Upper lobe of left lung (tissue), 6 donors: ENCODE data around the gene TCERG1L. TPM values are rescaled to one million over a fixed set of nuclear protein-coding genes. Genes with fewer than 3 reads are reported as not detected.

Experiments used
- ATAC-seq, 2 donors: fragments of 200-7000 bp; cut with Tn5 transposase; one replicate each; pipeline ENCODE4 v1.9.1; 2022; ENCODE audit warnings: mild to moderate bottlenecking in 2 of 2, moderate library complexity in 2 of 2; ENCODE audit not compliant: low FRiP score in 2 of 2
- DNase-seq, 2 donors: peaks; one replicate each; pipeline ENCODE4 v3.0.0-alpha.2; 2019 to 2020
- H3K27ac ChIP-seq, 4 donors: fragments of 200-600 bp; sonication (generic); one replicate each; pipeline ENCODE4 v1.5.1; 2016 to 2019
- H3K27me3 ChIP-seq, 4 donors: fragments of 200-600 bp; sonication (generic); one replicate each; pipeline ENCODE4 v1.5.1; 2017 to 2019
- H3K36me3 ChIP-seq, 4 donors: fragments of 200-600 bp; sonication (generic); one replicate each; pipeline ENCODE4 v1.5.1; 2016 to 2019
- H3K4me1 ChIP-seq, 4 donors: fragments of 200-600 bp; sonication (generic); one replicate each; pipeline ENCODE4 v1.5.1; 2018 to 2019
- H3K4me3 ChIP-seq, 4 donors: fragments of 200-600 bp; sonication (generic); one replicate each; pipeline ENCODE4 v1.5.1; 2017 to 2019; ENCODE audit warnings: mild to moderate bottlenecking in 2 of 4, moderate library complexity in 1 of 4
- H3K9me3 ChIP-seq, 4 donors: fragments of 200-600 bp; sonication (generic); one replicate each; pipeline ENCODE4 v1.5.1; 2018 to 2019
- CTCF ChIP-seq, 6 experiments: fragments of 450-650 bp in 4 of 6; fragments of 200-600 bp in 2 of 6; sonication (generic) in 2 of 6; IDR thresholded peaks; one replicate each; pipeline ENCODE4 v1.5.1; 2016 to 2019; ENCODE audit warnings: antibody characterized with exemption in 6 of 6
- EP300 ChIP-seq, 4 donors: sonication (generic); formaldehyde crosslinking; IDR thresholded peaks; one replicate each; pipeline ENCODE4 v1.5.1; 2017; ENCODE audit warnings: antibody characterized with exemption in 4 of 4, control low read depth in 2 of 4
- POLR2A ChIP-seq, 4 donors: fragments of 450-650 bp; IDR thresholded peaks; one replicate each; pipeline ENCODE4 v1.5.1; 2016 to 2017; ENCODE audit warnings: antibody characterized with exemption in 4 of 4, mild to moderate bottlenecking in 2 of 4
- POLR2AphosphoS5 ChIP-seq, 2 donors: sonication (generic); formaldehyde crosslinking; IDR thresholded peaks; one replicate each; pipeline ENCODE4 v1.5.1; 2017; ENCODE audit warnings: antibody characterized with exemption in 2 of 2
- WGBS, 2 donors: methylation state at CpG; one replicate each; pipeline ENCODE4 v1.1.5; 2017 to 2018; 5-methylcytosine and 5-hydroxymethylcytosine counted together
- total RNA-seq, 6 donors: library from RNA; depleted of rRNA in 4 of 6; stranded (reverse); fragments of >200 nt in 4 of 6; gene quantifications; one replicate each; pipeline versions ENCODE4 v1.1.0 to v1.2.1, GENCODE V29; 2016 to 2021
- donor health status: DM: no; HTN: no; CAD: no; lungs with moderate emphysema.
- donor health status: DM: no; HTN: yes; CAD: no; lungs with severe emphysema.

The TCERG1L gene
- total RNA-seq, 6 donors from 2014 or later, result 0.10 TPM; not detected in 5

- no peak for ATAC-seq
- H3K27ac ChIP-seq, result no peak overlapping the region
- no peaks in the 10 kb centered on the region for H3K36me3 ChIP-seq
- TF ChIP-seq EP300 (IDR thresholded peaks at IDR 0.05), result no peak
- TF ChIP-seq POLR2A (IDR thresholded peaks at IDR 0.05), result no peak
- no peak for TF ChIP-seq CTCF (IDR thresholded peaks at IDR 0.05)
- no peaks in the 10 kb centered on the region for H3K9me3 ChIP-seq
- WGBS, 2 donors, result 67 to 74% methylated on average over 10 to 19 of the region's 19 CpGs
- peaks cover 0 to 5% (median 0%) of the 10 kb centered on the region in 4 donors for H3K4me1 ChIP-seq
- DNase-seq, result no peak
- H3K4me3 ChIP-seq, result no peak overlapping the region
- H3K27me3 ChIP-seq, result no peaks in the 10 kb centered on the region
Observed at GRCh38 chr10:131093795-131094366, 217.6 kb downstream of the TCERG1L start.

GRCh38 chr10:131093346-131093745 is 218.2 kb downstream of the TCERG1L start:
- H3K27ac ChIP-seq, result no peak overlapping the region
- H3K4me3 ChIP-seq, result no peak overlapping the region
- no peaks in the 10 kb centered on the region for H3K9me3 ChIP-seq
- peaks cover 0 to 5% (median 0%) of the 10 kb centered on the region in 4 donors for H3K4me1 ChIP-seq
- H3K27me3 ChIP-seq, result no peaks in the 10 kb centered on the region
- no peaks in the 10 kb centered on the region for H3K36me3 ChIP-seq
- no peak for DNase-seq
- WGBS, 2 donors, result 97% methylated on average over 7 to 14 of the region's 14 CpGs
- no peak for TF ChIP-seq POLR2A (IDR thresholded peaks at IDR 0.05)
- TF ChIP-seq EP300 (IDR thresholded peaks at IDR 0.05), result no peak
- no peak for TF ChIP-seq CTCF (IDR thresholded peaks at IDR 0.05)
- no peak for TF ChIP-seq POLR2AphosphoS5 (IDR thresholded peaks at IDR 0.05)
- no peak for ATAC-seq

DNA sequence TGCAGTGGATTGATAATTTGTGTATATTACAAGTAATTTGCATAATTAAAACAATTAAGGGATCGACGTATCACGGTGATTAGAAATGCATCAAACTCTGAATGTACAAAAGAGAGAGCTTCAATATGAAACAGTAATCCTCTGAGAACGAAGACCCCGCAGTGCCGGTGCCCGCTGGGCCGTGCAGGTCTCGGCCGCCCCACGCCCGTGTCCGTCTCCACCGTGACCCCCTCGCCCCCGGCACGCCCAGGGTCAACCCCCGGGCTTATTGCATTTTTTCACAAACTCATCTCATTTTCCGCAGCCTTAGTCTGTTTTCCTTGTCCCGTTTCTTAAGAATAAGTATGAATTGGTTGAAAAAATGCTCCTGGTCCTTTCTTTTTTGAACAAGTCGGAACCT is 218.6 kb downstream of the TCERG1L start:
- Histone ChIP-seq H3K36me3 (no peaks in the 10 kb centered on the region), H3K4me1 (peaks cover 0 to 5% (median 0%) of the 10 kb centered on the region in 4 donors), H3K27me3 (no peaks in the 10 kb centered on the region), H3K27ac (no peak overlapping the region), H3K4me3 (no peak overlapping the region), H3K9me3 (no peaks in the 10 kb centered on the region)
- no peak for ATAC-seq
- WGBS, 2 donors, result 92 to 94% methylated on average over 21 of the region's 21 CpGs
- peak in 1 of 2 donors; percentile 81 for DNase-seq
- TF ChIP-seq EP300 (IDR thresholded peaks at IDR 0.05), result no peak
- no peak for TF ChIP-seq POLR2AphosphoS5 (IDR thresholded peaks at IDR 0.05)
- TF ChIP-seq CTCF (IDR thresholded peaks at IDR 0.05), result no peak
- TF ChIP-seq POLR2A (IDR thresholded peaks at IDR 0.05), result no peak

GRCh38 chr10:131092386-131092785 is 219.1 kb downstream of the TCERG1L start:
- WGBS, 2 donors, result 91 to 92% methylated on average over 12 of the region's 12 CpGs

More at GRCh38 chr10:131092386-131092785, 219.1 kb downstream of the TCERG1L start:
- Histone ChIP-seq H3K36me3 (no peaks in the 10 kb centered on the region), H3K9me3 (no peaks in the 10 kb centered on the region), H3K27ac (no peak overlapping the region), H3K27me3 (no peaks in the 10 kb centered on the region), H3K4me1 (peaks cover 0 to 5% (median 0%) of the 10 kb centered on the region in 4 donors), H3K4me3 (no peak overlapping the region)
- ATAC-seq (no peak), DNase-seq (peak in 1 of 2 donors; percentile 43)
- TF ChIP-seq POLR2A (IDR thresholded peaks at IDR 0.05) (no peak), CTCF (IDR thresholded peaks at IDR 0.05) (no peak)
